ENCODE data around the gene VWA2. TPM values are rescaled to one million over a fixed set of nuclear protein-coding genes. Genes with fewer than 3 reads are reported as not detected.

The VWA2 gene
- total RNA-seq, 1 experiment from 2014 or later: 1.6 TPM

DNA sequence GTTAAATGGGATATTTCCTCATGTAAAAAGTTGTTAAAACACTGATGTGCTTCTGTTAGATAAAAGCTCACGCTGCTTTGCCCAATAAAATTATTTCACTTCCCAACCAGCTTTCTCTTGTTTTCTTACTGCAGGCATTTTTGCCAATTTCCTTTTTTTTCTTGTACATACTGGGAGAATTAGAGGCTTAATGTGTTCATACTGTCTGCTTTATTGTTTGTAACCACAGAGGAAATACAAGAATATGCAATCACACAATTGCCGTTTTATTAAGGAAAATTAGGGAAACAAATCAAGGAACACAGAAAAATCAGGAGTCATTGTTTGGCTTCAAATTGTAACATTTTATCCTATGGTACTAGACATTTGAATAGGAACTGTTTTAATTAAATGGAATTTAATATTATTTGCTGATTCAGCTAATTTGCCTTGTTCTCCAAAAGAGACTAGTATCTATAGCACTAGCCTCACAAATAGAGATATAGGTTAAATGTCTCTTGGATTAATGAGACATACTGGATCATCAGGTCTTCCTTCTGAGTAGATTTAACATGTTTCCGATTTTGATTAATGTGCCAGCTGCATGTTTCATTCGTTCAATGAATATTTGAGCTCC is 6.4 kb upstream of the VWA2 start:
- peaks cover 15% of the 10 kb centered on the region for H3K27me3 Mint-ChIP-seq (ENCODE audit: low read depth)
- WGBS (ENCODE audit: extremely low coverage, insufficient read length, low lambda C conversion rate): no CpG with 5 or more reads among the region's 4 CpGs

More for the DNA sequence above, 6.4 kb upstream of the VWA2 start:
- Histone ChIP-seq H2BK12ac (ENCODE audit: insufficient read length, low read depth, low read length) (no peak overlapping the region), H3K4me2 (ENCODE audit: insufficient read depth, insufficient read length, low read length) (no peak overlapping the region), H4K5ac (ENCODE audit: insufficient read length, low read depth, low read length) (no peak overlapping the region), H3K23ac (ENCODE audit: insufficient read length, low read depth, low read length) (no peak overlapping the region), H3K56ac (ENCODE audit: insufficient read length, low read depth, low read length) (no peak overlapping the region), H4K91ac (ENCODE audit: insufficient read length, low read depth, low read length) (no peak overlapping the region), H3K23me2 (ENCODE audit: insufficient read length, low read depth, low read length, poor library complexity, severe bottlenecking) (no peaks in the 10 kb centered on the region), H2BK120ac (ENCODE audit: low read depth, low read length, poor library complexity, severe bottlenecking) (no peak overlapping the region), H3K79me1 (ENCODE audit: insufficient read depth, low read depth, low read length, poor library complexity, severe bottlenecking) (no peaks in the 10 kb centered on the region), H3K27me3 (ENCODE audit: insufficient read depth, low read length) (no peaks in the 10 kb centered on the region), H2AK5ac (ENCODE audit: insufficient read length, low read length) (no peak overlapping the region), H4K8ac (replicated peaks; ENCODE audit: insufficient read length, low read depth, low read length) (no peak overlapping the region), H3K14ac (ENCODE audit: insufficient read depth, low read length) (no peak overlapping the region), H2BK15ac (ENCODE audit: low read depth, low read length) (no peak overlapping the region), H4K20me1 (ENCODE audit: control insufficient read depth, insufficient read depth, insufficient read length) (no peaks in the 10 kb centered on the region), H3K4ac (ENCODE audit: low read depth, low read length) (no peak overlapping the region), H3K18ac (ENCODE audit: insufficient read length, low read depth, low read length) (no peak overlapping the region), H3K9me3 (ENCODE audit: control insufficient read depth, low read depth, low read length) (no peaks in the 10 kb centered on the region), H3T11ph (ENCODE audit: low read length) (no peak overlapping the region), H2AFZ (ENCODE audit: low read length) (no peak overlapping the region), H3K9ac (ENCODE audit: extremely low read depth, insufficient read length, low read length) (no peak overlapping the region), H3K4me1 (ENCODE audit: insufficient read depth, low read length) (no peaks in the 10 kb centered on the region), H2BK5ac (ENCODE audit: insufficient read length, low read length) (no peak overlapping the region), H3K27ac (ENCODE audit: insufficient read length, low read depth, low read length) (no peak overlapping the region), H3K79me2 (ENCODE audit: insufficient read depth, low read length) (no peaks in the 10 kb centered on the region), H2BK20ac (ENCODE audit: low read depth, low read length, poor library complexity, severe bottlenecking) (no peak overlapping the region)
- Mint-ChIP-seq H3K9me3 (no peaks in the 10 kb centered on the region), H3K36me3 (ENCODE audit: insufficient read depth in 1 of 3, low read depth in 3 of 3) (no peaks in the 10 kb centered on the region), H3K4me3 (no peak overlapping the region), H3K27ac (no peak overlapping the region), H3K4me1 (no peaks in the 10 kb centered on the region)
- TF ChIP-seq, protein P1, sequence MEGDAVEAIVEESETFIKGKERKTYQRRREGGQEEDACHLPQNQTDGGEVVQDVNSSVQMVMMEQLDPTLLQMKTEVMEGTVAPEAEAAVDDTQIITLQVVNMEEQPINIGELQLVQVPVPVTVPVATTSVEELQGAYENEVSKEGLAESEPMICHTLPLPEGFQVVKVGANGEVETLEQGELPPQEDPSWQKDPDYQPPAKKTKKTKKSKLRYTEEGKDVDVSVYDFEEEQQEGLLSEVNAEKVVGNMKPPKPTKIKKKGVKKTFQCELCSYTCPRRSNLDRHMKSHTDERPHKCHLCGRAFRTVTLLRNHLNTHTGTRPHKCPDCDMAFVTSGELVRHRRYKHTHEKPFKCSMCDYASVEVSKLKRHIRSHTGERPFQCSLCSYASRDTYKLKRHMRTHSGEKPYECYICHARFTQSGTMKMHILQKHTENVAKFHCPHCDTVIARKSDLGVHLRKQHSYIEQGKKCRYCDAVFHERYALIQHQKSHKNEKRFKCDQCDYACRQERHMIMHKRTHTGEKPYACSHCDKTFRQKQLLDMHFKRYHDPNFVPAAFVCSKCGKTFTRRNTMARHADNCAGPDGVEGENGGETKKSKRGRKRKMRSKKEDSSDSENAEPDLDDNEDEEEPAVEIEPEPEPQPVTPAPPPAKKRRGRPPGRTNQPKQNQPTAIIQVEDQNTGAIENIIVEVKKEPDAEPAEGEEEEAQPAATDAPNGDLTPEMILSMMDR (conservative IDR thresholded peaks at IDR 0.05): no peak
- no peak for DNase-seq
